Fibroblast of skin of back (primary cell): ENCODE measurements around the gene LGALS12.
"Not testable (repeated sequence)": the region's sequence is repeated elsewhere in the genome, so short reads cannot be mapped to it uniquely, and the experiment has no call there.

Source experiments
- DNase-seq: peaks from one replicate; pipeline ENCODE4 v3.0.0-alpha.2; 2013

Gene LGALS12

DNA sequence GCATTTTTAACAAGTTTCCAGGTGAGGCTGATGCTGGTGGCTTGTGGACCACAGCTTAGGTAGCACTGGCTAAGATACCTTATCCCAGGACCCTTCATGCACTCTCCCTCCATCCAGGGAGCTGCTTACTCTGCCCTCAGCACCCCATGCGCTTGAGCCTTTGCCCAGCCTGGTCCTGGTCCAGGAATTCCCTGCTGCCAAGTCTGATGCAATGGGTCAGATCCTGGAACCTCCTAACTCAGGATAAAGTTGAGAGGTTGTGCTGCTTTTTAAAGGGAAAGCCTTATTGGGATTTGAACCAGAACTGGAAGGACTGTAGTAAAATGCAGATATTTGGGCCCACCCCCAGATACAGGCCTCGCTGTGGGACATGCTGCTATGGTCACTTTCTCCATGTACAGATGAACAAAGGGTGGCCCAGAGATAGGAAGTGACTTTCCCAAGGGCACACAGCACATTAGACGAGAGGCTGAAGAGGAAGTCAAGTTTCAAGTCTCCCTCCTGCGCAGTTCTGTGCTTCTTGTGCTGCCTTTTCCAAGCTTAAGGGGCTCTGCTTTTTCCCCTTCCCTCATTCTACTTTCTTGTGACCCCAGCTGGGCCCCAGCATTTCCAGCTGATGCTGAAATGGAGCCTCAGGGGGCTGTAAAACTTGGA lies 824 bp upstream of the LGALS12 start:
- no peak for DNase-seq

DNA sequence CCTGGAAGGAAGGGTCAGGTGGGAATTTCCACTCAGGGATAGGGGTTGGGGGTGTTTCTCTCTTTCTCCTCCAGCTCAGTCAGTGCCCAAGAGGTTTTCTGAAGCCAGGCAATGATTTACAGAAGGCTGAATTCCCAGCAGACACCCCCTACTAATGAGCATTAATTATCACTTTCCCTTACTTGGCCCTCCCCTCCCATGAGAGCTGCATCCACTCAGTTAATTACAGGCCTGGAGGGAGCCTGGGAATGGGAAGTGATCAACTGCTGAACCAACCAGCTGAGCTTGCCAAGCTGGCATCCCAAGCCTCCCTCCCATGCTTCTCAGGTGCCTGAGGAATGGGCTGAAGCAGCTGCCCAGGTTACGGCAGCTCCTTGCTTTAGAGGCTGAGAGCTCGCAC lies 992 bp downstream of the LGALS12 start:
- DNase-seq, result no peak

DNA sequence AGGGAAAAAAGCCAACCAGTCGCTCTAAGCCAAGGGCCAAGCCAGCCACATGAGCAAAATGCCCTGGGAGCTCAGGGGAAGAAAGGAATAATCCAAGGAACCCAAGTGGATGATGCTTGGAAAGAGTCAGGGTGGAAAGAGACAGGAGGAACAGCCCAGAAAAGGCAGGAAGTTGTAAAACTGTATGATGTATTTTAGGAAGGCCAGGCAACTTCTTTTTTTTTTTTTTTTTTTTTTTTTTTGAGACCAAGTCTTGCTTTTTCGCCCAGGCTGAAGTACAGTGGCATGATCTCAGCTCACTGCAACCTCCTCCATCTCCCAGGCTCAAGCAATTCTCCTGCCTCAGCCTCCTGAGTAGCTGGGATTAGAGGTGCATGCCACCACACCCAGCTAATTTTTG lies 1.6 kb downstream of the LGALS12 start:
- DNase-seq, result no peak

DNA sequence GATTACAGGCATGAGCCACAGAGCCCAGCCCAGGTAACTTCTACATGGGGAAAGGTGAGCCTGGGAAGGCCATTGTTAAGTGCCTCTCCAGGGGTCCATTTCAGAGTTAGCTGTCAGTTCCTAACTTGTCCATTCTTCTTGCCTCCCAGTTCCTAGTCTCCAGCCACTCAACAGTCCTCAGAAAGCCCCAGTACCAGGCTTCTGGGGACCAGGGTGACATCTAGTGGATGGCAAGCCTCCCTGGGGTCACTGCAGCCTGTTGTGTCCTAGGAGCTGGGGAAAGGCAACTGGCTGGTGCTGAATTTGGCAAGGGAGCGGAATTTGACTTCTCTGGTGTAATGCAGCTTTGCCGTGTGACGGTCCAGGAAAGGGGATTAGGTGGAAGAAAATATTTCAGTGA lies 2.1 kb downstream of the LGALS12 start:
- DNase-seq, result peak; percentile 36

DNA sequence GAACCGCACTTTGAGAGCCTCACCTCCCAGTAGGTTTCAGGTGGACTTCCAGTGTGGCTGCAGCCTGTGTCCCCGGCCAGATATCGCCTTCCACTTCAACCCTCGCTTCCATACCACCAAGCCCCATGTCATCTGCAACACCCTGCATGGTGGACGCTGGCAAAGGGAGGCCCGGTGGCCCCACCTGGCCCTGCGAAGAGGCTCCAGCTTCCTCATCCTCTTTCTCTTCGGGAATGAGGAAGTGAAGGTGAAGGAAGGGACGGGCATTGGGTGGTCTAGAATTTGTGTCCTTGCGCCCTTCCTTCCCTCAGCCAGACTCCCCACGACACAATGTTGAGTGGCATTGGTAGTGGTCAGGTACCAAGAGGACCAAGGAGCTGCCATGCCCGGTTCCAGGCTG lies 2.9 kb downstream of the LGALS12 start:
- DNase-seq, result no peak

DNA sequence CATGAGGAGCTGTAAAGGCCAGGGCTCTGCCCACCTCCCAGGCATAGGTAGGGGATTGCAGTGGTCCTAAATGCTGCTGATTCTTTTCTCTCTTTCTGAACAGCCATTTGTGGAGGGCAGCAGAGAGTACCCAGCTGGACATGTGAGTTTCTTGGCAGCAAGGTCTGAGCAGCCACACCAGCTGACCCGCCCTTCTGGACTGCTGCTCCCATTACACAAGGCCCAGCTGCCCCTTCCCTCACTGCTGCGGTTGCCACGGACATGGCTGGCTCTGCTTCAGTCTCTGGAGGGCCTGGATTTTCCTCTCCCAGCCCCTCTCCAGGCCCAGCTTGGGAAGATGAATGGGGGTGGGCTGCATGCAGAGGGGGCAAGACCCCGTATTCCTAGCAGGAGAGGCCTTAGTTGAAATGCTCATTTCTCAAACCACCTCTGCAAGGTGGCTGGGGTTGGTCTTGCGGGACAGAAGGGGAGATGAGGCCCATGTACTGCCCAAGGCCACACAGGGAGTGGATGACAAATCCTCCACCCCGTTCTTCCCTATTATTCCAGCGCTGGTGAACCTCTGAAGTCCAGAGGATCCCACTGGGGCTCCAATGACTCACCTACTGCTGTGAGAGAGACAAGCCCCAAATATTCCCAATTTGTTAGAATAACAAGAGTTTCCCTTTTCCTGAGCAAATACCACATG lies 4.6 kb downstream of the LGALS12 start:
- peak; percentile 88 for DNase-seq

DNA sequence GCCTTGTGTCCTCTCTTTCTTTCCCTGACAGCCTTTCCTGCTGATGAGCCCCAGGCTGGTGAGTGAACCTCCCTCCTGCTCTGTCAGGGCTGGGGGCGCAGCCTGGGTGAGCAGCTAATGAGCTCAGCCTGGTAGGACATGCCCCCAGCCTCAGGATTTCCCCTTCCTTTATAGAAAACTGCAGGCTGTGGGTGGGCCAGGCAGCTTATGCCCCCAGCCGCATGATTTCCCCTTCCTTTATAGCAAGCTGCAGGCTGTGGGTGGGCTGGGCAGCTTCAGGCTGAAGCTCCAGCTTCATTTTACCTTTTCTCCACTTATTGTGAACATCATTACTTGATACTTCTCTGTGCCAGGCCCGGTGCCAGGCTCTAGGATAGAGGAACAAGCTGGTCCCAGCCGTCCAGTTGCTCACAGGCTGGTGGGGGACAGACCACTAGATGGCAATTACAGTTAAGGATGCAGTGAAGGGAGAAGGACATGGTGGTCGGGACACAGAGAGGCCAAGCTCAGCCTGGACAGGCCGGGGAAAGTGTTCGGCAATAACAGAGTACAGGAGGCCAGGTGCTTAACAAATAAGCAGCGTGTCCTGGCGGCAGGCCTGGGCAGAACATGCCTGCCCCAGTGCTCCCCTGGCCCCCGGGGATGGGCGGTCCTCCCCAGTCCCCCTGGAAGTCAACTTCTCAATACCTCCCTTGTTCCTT lies 5.3 kb downstream of the LGALS12 start:
- DNase-seq, result no peak

DNA sequence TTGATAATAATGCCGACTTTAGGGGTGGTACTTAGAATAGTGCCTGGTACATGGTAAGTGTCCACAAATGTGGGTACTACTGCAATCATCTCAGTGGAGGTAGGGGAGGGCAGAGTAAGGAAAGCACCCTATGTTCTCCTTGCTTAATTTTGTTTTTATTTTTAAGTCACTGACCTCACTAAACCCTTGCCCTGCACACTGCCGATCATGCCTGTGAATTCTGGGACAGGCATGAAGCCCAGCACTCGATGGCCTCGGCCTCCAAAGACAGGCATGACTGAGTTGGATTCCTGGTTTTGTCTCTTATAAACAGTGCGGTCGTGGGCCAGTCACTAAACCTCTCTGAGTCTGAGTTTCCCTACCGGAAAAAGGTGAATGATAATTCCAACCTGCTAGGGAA lies 6.9 kb downstream of the LGALS12 start:
- no peak for DNase-seq

DNA sequence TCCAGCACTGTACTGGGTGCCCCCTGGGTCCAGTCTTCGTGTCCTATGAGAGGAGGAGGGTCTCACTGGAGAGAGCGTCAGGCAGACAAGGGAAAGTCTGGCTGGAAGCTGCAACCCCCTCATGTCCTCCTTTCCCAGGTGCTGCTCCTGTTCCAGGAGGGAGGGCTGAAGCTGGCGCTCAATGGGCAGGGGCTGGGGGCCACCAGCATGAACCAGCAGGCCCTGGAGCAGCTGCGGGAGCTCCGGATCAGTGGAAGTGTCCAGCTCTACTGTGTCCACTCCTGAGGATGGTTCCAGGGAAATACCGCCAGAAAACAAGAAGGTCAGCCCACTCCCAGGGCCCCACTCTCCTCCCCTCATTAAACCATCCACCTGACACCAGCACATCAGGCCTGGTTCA lies 10.2 kb downstream of the LGALS12 start:
- DNase-seq, result no peak

DNA sequence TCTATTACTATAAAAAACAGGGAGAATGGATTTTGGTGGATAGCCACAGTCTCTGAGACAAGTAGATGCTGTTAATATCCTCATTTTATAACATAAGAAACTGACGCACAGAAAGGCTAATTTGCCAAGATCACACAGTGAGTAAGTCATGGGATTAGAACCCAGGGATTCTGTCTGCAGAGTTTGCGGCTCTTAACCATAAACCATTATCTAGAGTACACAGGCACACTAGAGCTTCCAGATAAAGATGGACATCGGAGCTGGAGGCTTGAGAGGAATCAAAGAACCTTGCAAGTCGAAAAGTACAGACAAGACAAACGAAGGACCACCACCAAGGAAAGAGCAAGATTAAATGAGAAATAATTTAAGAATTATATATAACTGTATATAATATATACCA lies 11.3 kb downstream of the LGALS12 start:
- no peak for DNase-seq

DNA sequence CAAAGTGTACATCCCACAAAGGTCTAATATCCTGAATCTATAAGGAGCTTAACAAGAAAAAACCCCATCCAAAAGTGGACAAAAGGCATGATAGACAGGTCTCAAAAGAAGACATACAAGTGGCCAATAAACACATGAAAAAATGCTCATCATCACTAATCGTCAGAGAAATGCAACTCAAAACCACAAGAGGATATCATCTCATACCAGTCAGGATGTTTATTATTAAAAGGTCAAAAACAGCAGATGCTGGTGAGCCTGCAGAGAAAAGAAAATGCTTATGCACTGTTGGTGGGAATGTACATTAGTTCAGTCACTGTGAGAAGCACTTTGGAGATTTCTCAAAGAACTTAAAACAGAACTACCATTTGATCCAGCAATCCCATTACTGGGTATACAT lies 12.7 kb downstream of the LGALS12 start:
- DNase-seq, result peak; percentile 73

DNA sequence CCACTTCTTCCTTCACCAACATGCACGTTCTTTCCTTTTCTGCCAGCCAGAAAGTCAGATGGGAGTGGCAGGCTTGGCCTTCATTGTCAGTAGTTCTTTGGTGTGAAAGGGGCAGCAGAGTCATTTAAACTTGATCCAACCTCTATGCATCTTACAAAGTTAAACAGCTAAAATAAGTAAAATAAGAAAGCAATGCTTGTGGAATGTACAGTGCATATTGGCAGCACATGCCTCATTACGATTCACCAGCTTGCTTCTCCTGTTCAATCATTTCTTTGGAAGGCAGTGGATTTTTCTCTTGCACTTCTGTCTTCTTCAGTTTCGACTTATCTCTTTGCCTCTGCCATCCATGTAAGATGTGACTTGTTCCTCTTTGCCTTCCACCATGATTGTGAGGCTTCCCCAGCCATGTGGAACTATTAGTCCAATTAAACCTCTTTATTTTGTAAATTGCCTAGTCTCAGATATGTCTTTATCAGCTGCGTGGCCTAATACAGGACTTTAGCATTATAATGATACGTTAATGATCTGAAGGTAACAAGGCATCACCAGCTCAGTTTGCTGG lies 14.8 kb downstream of the LGALS12 start:
- peak; percentile 26 for DNase-seq

DNA sequence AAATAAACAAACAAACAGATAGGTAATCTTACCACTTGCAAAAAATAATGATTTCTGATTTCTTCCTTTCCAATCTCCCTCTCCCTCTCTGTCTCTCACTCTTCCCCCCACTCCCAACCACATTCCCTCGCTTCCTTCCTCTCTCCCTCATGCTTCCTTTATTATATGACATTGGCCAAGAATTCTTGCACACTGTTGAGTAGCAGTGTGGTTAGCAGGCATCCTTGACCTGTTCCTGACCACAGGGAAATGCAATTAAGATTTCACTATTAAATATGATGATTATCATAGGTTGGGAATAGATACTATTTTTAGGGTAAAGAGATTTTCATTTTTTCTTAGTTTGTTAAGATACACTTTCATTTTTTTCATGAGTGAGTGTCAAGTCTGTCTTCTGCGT lies 16.0 kb downstream of the LGALS12 start:
- no peak for DNase-seq

DNA sequence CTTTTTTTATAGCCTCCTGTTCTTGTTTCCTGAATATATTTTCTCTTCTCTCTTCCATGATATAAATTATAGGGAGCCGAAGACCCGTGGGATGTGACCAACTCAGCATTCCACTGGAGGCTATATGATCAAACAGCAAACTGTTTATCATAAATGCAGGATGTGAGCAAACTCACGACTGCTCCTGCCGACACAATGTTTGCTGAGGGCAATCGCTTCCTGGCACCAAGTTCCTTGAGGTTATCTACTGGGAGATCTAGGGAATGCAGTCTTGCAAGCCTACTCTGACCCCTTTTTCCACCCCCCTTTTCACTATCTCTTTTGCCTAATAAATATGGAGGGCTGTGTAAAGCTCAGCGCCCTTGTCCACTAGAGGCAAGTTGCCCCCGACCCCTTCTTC lies 17.3 kb downstream of the LGALS12 start:
- DNase-seq, result no peak

DNA sequence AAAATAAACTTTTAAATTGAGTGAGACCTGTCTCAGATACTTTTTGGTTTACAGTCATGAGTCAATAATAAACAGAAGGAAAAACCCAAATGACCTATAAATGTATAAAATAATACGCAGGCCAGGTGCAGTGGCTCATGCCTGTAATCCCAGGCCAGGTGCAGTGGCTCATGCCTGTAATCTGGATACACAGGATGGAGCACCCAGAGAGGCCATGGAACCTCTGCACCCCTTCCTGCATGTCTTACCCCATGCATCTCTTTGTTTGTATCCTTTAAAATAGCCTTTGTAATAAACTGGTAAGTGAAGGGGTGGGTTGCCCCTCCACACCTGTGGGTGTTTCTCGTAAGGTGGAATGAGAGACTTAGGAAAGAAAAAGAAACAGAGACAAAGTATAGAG lies 21.8 kb downstream of the LGALS12 start:
- DNase-seq, result no peak

DNA sequence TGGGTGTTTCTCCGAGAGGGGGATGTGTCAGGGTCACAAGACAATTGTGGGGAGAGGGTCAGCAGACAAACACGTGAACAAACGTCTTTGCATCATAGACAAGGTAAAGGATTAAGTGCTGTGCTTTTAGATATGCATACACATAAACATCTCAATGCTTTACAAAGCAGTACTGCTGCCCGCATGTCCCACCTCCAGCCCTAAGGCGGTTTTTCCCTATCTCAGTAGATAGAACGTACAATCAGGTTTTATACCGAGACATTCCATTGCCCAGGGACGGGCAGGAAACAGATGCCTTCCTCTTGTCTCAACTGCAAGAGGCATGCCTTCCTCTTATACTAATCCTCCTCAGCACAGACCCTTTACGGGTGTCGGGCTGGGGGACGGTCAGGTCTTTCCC lies 22.3 kb downstream of the LGALS12 start:
- not testable (repeated sequence) for DNase-seq

DNA sequence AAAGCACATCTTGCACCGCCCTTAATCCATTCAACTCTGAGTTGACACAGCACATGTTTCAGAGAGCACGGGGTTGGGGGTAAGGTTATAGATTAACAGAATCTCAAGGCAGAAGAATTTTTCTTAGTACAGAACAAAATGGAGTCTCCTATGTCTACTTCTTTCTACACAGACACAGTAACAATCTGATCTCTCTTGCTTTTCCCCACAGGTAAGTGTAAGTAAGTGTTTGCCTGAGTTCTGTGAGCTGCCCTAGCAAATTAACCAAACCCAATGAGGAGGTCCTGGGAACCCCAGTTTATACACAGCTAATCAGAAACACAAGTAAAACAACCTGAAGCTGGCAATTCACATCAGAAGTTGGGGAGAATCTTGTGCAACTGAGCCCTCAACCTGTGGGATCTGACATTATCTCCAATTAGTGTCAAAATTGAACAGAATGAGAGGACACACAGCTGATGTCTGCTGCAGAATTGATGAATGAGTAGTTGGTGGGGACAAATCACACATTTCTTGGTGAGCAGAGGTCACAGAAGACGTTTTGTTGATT lies 22.9 kb downstream of the LGALS12 start:
- DNase-seq, result not testable (repeated sequence)

DNA sequence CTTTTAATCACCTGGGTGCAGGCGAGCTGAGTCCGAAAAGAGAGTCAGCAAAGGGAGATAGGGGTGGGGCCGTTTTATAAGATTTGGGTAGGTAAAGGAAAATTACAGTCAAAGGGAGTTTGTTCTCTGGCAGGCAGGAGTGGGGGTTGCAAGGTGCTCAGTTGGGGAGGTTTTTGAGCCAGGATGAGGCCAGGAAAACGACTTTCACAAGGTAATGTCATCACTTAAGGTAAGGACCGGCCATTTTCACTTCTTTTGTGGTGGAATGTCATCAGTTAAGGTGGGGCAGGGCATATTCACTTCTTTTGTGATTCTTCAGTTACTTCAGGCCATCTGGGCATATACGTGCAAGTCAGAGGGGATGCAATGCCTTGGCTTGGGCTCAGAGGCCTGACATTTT lies 23.5 kb downstream of the LGALS12 start:
- DNase-seq, result not testable (repeated sequence)

DNA sequence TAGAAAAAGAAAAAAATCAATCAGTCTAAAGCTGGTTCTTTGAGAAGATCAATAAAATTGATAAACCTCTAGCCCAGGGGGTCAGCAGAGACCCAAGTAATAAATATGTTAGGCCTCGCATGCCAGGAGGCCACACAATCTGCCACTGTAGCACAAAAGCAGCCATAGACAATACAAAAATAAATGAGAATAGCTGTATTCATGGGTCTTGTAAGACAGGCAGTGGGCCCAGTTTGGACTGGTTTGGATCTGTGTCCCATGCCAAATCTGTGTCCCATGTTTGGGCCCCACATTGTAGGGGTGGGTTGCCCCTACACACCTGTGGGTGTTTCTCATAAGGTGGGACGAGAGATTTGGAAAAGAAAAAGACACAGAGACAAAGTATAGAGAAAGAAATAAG lies 24.1 kb downstream of the LGALS12 start:
- DNase-seq, result no peak

DNA sequence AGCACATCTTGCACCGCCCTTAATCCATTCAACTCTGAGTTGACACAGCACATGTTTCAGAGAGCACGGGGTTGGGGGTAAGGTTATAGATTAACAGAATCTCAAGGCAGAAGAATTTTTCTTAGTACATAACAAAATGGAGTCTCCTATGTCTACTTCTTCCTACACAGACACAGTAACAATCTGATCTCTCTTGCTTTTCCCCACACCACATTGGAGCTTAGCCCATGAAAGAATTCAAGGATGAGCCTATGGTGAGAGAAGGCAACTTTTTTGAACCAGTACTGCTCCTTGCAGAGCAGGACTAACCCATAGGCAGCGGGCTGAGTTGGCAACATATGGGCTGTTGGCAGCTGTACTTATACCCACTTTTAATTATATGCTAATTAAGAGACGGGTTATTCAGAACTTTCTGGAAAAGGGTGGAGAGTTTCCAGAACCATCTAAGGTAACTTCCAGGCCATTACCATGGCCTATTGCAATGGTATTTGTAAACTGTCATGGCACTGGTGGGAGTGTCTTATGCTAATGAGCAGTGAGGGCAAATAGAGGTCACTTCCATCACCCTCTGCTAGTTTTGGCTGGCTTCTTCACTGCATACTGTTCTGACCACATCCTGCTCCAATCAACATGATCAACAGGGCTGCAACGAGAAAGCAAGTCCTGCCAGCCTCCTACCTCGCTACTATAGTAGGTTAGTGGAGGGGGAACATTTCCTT lies 25.3 kb downstream of the LGALS12 start:
- peak; percentile 76 for DNase-seq

DNA sequence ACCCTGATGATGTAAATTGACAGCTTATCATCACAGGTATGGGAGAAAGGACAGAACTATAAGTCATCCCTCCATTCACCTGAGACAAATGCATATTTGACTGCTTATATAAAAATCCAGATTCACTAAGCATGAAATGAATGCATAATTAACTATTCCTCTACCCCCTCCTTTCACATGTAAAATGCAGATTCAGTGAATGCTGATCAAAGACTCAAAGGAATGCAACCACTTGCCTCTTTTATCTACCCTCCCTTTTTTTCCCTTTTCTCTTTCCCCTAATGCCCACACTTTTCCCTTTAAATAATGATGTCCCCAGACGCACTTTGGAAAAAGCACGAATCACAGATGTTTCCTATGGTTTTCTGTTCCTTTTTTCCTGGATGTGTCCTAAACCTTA lies 26.2 kb downstream of the LGALS12 start:
- DNase-seq, result no peak

DNA sequence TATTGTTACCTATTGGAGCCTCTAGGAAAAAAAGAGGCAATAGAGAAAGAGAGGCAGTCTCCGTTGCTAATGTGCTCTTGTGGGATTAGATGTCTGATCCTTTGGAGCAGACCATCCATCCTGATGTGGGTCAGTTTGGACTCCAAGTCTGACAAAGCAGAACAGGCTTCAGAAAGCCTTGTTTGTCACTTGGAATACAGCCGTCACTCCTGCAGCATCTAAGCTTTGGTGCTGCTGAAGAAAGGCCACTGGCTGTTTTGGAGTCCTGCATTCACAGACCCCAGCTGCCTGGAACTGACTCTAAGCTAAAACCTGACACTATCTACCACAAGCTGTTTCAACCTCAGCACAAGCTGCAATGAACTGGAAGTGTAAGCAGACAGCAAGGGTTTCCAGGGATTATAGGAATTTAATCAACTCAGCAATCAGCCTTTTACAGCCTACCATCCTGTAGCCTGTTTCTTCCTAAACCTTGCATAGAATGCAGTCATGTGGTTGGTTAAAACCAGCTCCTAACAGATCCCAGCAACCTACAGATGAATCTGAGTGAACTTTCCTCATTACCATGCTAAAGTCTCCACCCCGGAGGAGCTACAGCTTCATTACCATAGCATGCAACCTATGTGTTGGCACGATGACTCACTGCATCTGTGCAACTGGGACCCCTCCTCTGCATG lies 27.1 kb downstream of the LGALS12 start:
- no peak for DNase-seq
